ENCODE results near the gene LRRC58.
"Not testable (repeated sequence)": the region's sequence is repeated elsewhere in the genome, so short reads cannot be mapped to it uniquely, and the experiment has no call there.

The LRRC58 gene

DNA sequence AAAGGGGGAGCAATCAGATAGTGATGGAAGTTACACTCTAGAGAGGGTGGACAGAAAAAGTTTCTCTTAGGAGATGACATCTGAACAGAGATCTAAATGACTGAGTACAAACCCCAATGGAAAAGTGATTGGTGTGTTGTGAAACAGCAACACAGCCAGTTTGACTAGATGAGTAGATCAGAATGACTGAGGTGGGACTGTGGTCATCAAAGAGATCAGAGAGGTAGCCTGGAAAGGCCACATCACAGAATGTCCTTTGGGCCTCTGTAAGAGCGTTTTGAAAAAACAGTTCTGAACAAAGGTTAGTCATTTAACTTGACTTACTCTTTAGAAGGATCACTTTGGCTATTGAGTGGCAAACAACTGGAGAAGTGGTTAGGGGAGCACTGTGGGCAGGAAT is 10.6 kb downstream of the LRRC58 start:
- peak; percentile 23 for DNase-seq

DNA sequence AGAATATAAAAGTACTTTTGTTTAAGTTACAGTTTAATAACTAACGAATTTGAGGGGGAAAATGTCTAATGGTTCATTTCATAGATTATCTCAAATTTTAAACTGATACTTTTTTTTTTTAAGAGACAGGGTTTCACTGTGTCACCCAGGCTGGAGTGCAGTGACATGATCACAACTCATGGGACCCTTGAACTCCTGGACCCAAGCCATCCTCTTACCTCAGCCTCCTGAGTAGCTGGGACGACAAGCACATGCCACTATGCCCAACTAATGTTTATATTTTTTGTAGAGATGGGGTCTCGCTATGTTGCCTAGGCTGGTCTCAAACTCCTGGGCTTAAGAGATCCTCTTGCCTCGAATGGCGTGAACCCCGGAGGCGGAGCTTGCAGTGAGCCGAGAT is 16.5 kb downstream of the LRRC58 start:
- no peak for DNase-seq

DNA sequence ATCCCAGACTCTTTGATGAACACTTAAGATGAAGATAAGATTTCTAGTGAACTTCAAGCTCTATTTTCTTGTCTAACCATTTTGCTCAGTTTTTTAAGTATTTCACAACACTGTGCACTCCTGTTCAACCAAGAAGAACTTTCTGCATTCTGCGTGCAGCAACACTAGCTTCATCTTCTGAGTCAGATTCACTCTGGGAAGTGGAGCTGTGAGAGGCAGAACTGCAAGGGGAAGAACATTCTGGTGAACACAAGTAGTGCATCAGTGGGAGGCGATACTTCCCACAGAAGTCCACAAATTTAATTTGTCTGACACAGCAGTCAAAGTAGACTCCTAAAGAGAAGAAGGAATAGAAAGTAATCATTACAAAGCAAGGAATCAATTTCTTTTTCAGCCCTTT is 18.1 kb downstream of the LRRC58 start:
- DNase-seq, result no peak

DNA sequence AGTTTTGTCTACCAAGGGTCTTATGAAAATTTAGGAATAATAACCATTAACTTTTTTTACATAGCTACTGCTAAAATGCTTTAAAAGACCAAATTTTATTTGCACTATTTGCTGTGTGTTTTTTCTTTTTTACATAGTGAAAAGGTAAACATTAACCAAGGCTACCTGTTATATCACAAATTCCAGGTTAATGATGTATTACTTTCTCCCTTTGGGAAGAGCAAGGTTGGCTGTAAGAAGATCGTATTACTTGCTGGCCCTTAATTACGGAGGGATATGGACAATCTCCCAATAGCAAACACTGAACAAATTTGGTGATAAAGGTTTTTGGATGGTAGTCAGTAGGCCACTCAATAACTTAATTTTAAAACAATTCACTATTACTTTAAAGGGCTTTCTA is 22.4 kb downstream of the LRRC58 start:
- DNase-seq, result no peak

DNA sequence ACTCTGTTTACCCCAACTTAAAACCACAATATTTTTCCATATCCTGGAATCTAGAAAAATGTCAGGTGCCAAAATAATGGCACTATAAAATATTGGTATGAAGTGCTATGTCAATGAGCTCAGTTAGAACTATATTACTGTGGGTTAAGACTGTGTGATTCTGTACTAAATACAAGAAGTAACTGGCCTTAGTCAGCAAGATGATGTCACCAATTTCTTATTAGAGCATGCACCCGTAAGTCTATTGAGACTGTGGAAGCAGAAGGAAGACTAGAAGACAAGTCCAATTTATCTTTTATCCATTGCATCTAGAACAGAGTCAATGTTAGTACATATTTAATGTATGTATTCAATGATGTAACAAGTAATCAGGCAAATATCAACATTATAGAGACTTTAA is 25.0 kb downstream of the LRRC58 start:
- DNase-seq, result no peak

DNA sequence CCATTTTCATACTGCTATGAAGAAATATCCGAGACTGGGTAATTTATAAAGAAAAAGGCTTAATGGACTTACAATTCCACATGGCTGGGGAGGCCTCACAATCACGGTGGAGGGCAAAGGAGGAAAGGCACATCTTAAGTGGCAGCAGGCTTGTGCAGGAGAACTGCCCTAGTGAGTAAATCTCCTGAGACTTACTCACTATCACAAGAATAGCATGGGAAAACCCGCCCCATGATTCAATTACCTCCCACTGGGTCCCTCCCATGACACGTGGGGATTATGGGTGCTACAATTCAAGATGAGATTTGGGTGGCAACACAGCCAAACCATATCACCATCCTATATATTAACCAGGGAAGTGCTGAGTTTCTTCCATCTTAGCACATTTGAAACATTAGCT is 25.4 kb downstream of the LRRC58 start:
- peak; percentile 48 for DNase-seq

DNA sequence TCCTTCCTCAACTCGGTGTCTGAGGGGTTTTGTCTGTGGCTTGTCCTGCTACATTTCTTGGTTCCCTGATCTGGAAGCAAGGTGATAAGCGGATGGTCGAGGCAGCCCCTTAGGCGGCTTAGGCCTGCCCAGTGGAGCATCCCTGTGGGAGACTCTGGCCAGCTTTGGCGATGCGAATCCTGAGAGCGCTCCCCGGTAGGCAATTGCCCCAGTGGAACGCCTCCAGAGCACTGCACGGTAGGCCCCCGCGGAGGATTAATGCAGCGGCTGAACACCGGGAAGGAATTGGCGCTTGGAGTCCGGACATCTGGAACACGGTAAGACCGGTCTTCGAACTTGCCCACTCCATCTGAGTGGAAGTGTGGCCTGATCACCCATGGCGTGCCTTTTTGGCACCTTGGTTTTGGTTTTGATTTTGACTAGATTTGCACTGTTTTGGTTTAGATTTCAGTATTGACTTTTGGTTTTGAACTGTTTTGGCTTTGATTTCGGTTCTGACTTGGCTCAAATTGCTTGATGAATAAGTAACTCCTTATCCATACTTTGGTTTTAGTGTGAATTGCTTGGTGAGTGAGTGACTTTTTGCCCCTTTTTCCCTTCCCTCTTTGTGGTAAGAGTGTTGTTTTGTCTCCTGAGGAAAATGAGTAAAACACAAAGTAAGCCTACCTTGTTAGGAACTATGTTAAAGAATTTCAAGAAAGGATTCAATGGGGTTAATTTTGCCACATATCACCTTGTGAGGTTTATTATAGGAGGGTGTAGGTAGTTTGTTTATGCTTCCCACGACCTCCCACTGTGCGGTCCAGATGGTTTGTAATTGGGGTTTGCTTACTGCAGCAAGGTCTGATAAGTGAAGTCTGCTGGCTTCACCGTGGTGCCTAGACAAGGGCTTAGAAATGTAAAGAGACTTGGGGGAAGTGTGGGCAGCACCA is 37.0 kb downstream of the LRRC58 start:
- DNase-seq, result no peak

DNA sequence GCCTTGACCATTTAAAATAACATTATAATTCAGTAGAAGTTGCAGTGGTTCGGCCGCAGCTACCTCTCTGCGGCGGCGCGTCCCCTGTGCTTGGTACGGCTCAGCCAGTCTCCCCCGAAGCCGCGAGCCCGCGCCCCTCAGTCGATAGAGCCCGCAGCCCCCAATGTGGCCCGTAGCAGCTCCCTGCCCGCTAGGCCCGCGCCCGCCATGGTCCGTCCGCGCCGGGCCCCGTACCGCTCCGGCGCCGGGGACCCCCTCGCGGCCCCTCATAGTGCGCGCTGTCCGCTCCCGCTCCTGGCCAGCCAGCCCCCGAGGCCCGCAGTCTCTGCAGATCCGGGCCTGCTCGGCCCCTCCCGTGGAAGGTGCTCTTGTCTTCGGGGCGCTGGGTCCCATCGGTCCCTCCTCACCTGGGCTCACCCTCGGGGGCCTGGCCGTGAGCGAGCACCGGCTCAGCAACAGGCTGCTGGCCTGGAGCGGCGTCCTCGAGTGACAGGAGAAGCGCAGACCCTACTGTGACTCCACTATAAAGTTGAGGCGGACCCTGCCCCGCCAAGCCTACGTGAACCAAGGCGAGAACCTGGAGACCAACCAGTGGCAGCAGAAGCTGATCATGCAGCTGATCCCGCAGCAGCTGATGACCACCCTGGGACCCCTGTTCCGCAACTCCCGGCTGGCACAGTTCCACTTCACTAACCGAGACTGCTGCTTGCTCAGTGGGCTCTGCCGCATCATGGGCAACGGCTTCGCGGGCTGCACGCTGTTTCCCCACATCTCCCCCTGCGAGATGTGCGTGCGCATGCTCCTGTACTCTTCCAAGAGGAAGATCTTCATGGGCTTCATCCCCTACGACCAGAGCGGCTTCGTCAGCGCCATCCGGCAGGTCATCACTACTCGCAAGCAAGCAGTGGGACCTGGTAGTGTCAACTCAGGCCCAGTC is 42.4 kb downstream of the LRRC58 start:
- DNase-seq, result no peak

DNA sequence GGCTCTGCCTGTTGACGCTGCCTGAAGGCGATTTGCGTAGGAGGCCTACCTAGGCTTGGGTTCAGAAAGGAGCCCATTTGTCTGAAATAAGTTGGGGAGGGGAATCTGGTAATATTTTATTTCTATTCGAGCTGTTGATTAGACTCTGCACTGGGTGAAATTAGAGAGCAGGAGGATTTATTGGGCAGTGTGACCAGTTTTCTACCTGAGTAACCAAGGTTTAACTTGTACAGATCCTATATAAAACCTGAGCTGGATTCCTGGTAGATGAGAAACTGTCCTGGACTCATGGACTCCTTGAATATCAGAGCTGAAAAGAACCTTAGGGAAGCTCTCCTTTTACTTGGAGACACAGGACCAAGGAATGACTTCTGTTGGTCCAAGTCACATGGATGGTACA is 44.5 kb downstream of the LRRC58 start:
- no peak for DNase-seq

DNA sequence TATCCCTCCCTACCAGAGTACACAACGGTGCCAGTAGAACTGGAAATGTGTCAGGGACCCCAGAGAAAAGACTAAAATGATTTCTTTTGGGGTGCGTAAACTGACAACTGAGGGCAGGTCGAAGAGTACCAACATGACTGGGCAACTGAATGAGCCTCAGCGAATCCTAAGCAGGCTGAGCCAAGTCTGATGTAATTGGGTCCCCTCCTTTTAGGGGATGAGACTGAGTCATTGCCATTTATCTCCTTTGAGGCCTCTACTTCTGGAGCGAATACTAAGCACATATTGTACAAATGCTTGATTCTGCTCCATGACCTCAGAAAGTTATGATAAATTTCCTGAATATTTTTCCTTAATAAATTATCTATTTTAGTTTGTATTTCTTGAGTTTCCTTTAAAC is 46.8 kb downstream of the LRRC58 start:
- no peak for DNase-seq

DNA sequence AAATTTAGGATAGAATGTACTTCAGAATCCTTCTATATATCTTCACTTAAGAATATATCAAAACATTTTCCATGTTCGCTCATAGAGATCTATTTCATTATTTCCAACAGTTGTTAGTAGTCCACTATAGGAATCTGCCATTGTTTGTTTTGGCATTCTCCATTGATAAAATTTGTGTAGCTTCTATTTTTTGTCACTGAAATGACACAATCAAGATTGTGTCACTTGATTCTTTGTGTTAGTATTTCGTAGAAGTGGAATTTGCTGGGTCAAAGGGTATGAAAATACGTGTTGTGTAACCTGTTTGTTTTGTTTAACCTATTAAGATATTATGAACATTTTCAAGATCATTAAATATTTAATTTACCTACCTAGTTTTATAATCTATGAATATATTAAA is 48.2 kb downstream of the LRRC58 start:
- no peak for DNase-seq

DNA sequence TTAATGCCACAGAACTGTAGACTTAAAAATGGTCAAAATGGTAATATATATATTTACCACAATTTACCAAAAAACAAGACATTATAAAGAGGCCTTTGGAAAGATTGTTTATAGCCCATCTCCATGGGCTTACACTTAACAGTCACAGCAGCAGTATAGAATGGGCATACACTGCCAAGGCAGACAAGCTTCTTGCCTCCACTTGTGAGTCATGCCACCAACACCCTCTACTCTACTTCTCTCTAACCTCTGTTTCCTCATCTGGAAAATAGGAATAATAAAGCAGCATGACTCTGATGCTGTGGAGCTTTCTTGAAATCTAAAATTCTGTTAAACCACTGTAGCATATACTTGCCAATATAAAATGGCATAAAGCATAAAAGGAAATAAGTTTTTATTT is 49.8 kb downstream of the LRRC58 start:
- DNase-seq, result no peak

DNA sequence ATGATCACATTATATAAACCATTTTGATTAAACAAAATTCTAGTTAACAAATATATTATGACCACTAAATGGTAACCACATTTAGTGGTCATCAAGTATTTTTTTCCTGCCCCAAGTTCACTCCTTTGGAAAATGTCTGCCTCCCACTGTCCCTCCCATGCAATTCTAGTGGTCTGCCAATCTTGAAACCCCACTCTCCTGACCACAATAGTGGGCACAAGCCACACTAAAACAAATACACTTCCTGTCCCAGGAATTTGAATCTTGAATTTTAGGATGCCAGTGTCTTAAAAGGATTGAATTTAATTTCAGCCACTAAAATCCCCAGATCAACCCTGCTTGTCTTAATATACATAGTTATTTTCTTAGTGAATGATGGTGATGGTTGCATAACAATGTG is 50.2 kb downstream of the LRRC58 start:
- DNase-seq, result no peak

DNA sequence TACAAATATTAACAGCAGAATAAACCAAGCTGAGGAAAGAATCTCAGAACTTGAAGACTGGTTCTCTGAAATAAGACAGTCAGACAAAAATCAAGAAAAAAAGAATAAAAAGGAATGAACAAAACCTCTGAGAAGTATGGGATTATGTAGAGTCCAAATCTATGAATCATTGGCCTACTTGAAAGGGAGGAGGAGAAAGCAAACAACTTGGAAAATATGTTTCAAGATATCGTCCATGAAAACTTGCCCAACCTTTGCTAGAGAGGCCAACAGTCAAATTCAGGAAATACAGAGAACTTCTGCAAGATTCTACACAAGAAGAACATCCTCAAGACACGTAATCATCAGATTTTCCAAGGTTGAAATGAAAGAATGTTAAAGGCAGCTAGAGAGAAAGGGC is 57.6 kb downstream of the LRRC58 start:
- not testable (repeated sequence) for DNase-seq

DNA sequence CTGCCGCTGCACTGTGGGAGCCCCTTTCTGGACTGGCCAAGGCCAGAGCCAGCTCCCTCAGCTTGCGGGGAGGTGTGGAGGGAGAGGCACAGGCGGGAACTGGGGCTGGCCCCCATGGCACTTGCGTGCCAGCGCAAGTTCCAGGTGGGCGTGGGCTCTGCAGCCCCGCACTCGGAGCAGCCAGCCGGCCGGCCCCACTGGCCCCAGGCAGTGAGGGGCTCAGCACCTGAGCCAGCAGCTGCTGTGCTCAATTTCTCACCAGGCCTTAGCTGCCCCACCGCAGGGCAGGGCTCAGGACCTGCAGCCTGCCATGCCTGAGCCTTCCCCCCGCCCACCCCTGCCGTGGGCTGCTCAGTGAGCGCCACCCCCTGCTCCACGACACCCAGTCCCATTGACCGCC is 59.5 kb downstream of the LRRC58 start:
- DNase-seq, result no peak

DNA sequence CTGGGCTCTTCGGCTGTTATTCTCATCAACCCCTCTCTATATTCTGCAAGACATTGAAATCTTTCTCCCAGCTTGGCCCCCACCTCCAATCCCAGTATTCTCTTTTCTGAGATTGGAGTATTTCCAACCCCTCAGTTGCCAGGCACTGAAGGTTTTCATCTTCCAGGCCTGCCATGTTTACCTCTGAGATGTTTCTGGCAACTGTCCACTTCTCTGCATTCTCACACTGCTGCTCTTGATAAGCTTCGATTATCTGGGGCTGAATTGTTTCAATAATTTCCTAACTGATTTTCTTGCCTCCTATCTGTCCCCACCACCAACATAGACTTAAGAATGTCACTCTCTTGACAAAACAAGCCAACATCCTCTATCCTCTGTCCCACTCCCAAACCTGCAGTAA is 62.7 kb downstream of the LRRC58 start:
- no peak for DNase-seq

DNA sequence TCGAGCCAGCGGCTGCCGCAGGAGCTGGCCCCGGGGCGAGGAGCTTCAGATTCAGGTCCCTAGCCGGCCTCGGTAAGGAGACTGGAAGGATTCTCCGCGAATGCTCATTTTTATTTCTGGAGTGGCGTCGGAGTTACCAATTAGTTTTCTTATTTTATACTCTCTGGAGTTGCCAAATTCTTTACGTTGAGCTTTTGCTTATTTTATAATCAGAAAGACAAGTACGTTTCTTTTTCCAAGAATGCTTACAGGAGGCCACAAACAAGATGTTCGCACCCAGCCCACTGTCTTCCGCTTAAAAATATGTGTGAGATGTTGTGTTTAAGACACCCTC is 63.7 kb downstream of the LRRC58 start:
- no peak for DNase-seq

DNA sequence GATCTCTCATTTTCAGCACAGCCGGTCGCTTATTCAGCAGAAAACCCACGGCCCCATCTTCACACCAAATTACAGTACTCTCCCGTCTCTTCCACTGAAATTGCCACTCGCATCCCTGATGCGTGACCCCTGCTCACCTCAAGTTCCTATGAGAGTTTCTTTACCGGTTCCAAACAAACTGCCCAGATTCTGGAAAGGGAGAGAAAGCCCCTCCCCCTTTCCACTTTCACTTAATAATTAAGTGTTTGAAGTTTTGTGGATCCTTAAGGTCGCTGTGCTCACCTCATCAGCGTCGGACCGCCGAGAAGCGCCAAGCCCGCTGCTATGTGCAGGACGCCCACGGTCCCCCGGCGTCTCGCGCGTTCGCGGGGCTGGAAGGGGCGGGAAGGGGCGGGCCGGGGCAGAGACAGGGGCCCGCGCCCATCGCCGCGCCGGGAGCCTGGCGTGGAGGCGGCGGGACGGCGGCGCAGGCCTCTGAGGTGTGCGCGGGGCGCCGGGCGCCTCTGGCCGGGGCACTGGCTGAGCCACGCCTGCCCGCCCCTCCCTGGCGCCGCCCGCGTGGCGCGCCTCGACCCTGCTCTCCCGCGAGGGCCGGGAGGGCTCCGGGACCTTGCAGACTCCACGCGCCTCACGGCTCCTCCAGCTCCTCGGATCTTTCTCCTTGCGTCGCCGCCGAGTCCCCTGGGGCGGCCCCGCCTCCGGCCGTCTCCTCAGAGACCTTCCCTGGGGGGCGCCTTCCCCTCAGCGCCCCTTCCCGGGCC is 64.2 kb downstream of the LRRC58 start, which contains the start of gene GPR156:
TSS of gene GPR156 (minus strand) at position 476 of the 761 bp plus-strand sequence. CDS start 41,124 bp downstream, outside the sequence.
- DNase-seq, result no peak

DNA sequence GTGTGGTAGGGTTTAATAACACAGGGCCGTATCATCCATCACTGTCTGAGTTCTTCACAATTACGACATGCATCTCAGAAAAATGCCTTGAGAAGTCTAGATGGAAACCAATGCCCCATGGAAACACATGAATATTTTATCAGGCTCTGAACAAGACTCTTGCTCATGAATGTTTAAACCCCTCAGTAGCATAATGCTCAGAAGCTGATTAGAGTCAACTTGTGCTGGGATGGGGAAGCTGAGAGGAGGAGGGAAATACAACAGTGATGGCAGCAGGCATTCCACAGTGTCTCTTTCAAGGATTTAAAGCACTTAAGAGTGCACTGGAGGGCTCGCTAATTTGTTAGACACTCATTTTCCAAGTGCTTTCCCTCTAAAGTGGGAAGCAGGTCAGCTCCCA is 67.9 kb downstream of the LRRC58 start:
- no peak for DNase-seq

DNA sequence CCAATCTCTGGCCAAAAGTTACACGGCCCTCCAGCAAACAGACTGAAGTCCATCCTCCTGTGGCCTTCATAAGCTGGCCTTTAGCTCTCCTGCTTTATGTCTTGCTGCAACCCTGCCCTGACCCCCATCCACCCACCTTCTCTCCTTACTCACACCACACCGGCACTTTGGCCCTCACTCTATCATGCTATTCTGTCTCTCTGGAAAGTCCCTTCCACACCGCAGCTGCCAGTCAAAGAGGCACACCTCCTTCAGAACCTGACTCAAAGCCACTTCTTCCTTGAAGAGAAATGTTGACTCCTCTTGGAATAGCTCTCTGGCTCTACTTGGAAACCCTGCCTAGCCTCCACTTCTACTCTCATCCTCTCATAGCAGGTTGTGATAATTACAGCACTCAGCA is 68.6 kb downstream of the LRRC58 start:
- no peak for DNase-seq

DNA sequence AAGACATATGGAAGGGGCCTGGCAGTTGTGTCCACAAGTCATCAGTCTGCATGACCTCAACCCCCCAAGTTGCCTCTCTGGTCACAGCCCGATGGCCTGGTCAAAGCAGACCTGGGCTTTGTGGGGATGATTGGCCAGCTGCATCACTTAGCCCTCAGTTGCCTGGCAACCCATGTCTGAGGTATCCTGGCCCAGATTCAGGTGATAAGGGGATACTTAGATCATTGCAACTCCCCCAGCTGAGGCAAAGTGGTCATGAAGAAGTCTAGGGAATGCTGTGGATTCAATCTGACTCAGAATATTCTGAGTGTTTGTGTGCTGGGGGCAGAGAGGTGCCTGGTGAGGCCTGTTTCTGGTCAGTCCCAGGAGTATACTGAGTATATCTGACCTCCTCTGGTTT is 69.1 kb downstream of the LRRC58 start:
- DNase-seq, result no peak

DNA sequence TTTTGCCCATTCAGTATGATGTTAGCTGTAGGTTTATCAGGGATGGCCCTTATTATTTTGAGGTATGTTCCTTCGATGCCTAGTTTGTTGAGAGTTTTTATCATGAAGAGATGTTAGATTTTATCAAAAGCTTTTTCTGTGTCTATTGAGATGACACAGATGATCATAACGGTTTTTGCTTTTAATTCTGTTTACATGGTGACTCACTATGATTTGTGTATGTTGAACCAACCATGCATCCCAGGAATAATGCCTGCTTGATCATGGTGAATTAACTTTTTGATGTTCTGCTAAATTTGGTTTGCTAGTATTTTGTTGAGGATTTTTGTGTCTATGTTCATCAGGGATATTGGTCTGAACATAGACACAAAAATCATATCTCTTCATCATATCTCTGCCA is 72.4 kb downstream of the LRRC58 start:
- DNase-seq, result no peak

DNA sequence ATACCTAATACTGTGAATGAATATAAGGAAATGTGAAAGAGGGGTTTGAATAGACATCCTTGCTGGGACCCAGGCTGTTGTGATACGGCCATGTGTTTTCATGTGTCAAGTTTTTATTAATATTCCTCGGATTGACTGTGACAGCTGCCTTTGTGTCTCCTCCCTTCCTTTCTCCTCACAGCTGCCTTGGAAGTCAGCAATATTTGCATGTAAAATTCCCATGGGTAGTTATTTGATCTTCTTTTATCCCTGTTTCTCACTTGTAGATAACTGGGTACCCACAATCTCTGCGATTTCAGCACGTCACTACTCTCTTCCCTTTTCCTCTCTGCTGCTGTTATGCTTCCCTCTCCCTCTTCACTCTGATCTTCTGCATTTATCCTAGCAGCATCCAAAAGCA is 73.5 kb downstream of the LRRC58 start:
- no peak for DNase-seq

Data from stimulated activated CD4-positive, alpha-beta T cell treated with anti-CD3 and anti-CD28 coated beads, Interleukin-4, amount 100 ng/mL, for 24 hours (primary cell).